HG03354 (cell line): ENCODE data around the gene CEP20.
"Not testable (repeated sequence)": the region's sequence is repeated elsewhere in the genome, so short reads cannot be mapped to it uniquely, and the experiment has no call there.

Experiments used
- ATAC-seq: cut with Tn5 transposase; IDR thresholded peaks from one replicate; pipeline ENCODE4 v1.9.1; 2021; ENCODE audit warnings: mild to moderate bottlenecking; ENCODE audit not compliant: unreplicated experiment, poor library complexity, severe bottlenecking

CEP20 gene

GRCh38 chr16:15888072-15888976 is at the start of gene CEP20:
Gene CEP20, minus strand, starts transcription at chr16:15888603. Its CDS starts 18 bp downstream, at chr16:15888585.
- peak; percentile 98 for ATAC-seq

GRCh38 chr16:15936809-15937208 is 48.4 kb upstream of the CEP20 start:
- not testable (repeated sequence) for ATAC-seq

- no peak for ATAC-seq
These were observed 46.6 kb upstream of the CEP20 start for GRCh38 chr16:15934991-15935390.

GRCh38 chr16:15933781-15934180 is 45.4 kb upstream of the CEP20 start:
- no peak for ATAC-seq

GRCh38 chr16:15932939-15933338 is 44.5 kb upstream of the CEP20 start:
- no peak for ATAC-seq

GRCh38 chr16:15928261-15929104 is 40.1 kb upstream of the CEP20 start:
- no peak for ATAC-seq

- ATAC-seq, result no peak
These were observed 37.2 kb upstream of the CEP20 start for GRCh38 chr16:15925631-15926030.

- no peak for ATAC-seq
These were observed 36.6 kb upstream of the CEP20 start for GRCh38 chr16:15924996-15925395.

- ATAC-seq, result no peak
These were observed 30.9 kb upstream of the CEP20 start for GRCh38 chr16:15919331-15919730.

GRCh38 chr16:15918314-15918713 is 29.9 kb upstream of the CEP20 start:
- not testable (repeated sequence) for ATAC-seq

GRCh38 chr16:15916323-15916722 is 27.9 kb upstream of the CEP20 start:
- no peak for ATAC-seq

- no peak for ATAC-seq
These were observed 27.2 kb upstream of the CEP20 start for GRCh38 chr16:15915555-15916081.

GRCh38 chr16:15913046-15913698 is 24.8 kb upstream of the CEP20 start:
- ATAC-seq, result no peak

- no peak for ATAC-seq
These were observed 22.8 kb upstream of the CEP20 start for GRCh38 chr16:15911198-15911597.

- peak; percentile 100 for ATAC-seq
These were observed 19.6 kb upstream of the CEP20 start for GRCh38 chr16:15907863-15908478.

- no peak for ATAC-seq
These were observed 18.0 kb upstream of the CEP20 start for GRCh38 chr16:15906439-15906838.

- ATAC-seq, result no peak
These were observed 15.6 kb upstream of the CEP20 start for GRCh38 chr16:15903960-15904359.

- no peak for ATAC-seq
These were observed 12.6 kb upstream of the CEP20 start for GRCh38 chr16:15900901-15901500.

GRCh38 chr16:15900357-15900756 is 12.0 kb upstream of the CEP20 start:
- ATAC-seq, result no peak
